Fibroblast of skin of left quadriceps (primary cell): ENCODE results near the gene SF3B6.

Source experiments
- DNase-seq, 2 experiments: peaks; one replicate each; pipeline ENCODE4 v3.0.0-alpha.2; 2013; ENCODE audit warnings: low read depth in 2 of 2

Gene SF3B6

DNA sequence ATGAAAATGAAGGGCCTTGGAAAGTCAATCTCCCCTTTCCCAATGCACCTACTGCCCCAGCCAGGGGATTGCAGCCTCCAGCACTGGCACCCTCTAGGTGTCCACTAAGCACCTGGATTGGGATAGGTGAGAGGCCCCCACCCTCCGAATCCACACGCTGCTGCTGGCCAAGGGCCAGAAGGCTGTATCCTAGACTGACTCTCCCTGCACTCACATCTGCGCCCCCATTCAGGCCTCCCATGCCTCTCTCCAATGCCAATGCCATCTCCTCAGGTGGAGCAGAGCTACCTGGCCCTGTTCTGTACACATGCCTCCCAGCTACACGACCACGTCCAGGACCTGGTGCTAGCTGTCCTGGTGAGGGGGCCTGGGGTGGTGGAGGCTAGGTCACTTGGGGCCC, 56.4 kb downstream of the SF3B6 start:
- DNase-seq, result no peak

DNA sequence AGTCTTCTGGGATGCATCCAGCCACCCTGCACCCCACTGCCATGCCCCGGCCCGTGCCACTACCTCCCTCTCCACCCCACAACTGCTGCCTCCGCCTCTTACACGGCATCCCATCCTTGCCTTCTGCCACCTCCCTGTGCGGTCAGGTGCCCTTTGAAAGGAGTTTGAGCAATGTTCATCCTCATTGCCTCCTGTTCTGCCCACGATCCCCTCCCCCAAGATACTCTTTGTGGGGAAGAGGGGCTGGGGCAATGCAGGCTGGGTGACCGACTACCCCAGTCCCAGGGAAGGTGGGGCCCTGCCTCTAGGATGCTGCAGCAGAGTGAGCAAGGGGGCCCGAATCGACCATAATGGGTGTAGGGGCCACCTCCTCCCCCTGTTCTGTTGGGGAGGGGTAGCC, 57.9 kb downstream of the SF3B6 start:
- DNase-seq, result no peak

DNA sequence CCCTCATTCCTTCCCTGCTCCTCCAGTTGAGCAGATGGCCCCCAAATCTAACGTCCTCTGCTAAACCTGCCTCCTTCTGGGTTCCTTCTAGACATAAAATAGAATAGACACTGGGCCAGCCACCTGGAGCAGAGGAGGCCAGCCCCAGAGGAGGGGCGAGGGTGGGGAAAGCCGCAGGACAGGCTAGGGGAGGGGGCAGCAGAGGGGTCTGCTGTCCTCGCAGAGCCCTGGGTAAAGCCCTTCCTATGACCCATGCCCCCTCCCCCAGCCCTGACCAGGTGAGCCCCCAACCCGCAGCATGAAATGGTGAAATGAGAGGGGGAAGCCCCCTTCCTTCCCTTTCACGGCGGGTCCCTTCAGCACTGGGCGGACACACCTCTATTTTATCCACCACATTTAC, 58.4 kb downstream of the SF3B6 start:
- DNase-seq, result no peak
